Breast epithelium (tissue), 3 donors: Measurements from ENCODE around the gene KCNIP1.

ENCODE experiments used
- POLR2A ChIP-seq: fragments of 450-650 bp; IDR thresholded peaks from one replicate; pipeline ENCODE4 v1.6.1; 2016; ENCODE audit warnings: antibody characterized with exemption, mild to moderate bottlenecking, moderate library complexity
- TF ChIP-seq, protein P1 (sequence below), 3 donors: fragments of 450-650 bp; IDR thresholded peaks; one replicate each; pipeline ENCODE4 v1.5.1; 2016 to 2017; ENCODE audit warnings: antibody characterized with exemption in 3 of 3, mild to moderate bottlenecking in 3 of 3, moderate library complexity in 3 of 3

DNA sequence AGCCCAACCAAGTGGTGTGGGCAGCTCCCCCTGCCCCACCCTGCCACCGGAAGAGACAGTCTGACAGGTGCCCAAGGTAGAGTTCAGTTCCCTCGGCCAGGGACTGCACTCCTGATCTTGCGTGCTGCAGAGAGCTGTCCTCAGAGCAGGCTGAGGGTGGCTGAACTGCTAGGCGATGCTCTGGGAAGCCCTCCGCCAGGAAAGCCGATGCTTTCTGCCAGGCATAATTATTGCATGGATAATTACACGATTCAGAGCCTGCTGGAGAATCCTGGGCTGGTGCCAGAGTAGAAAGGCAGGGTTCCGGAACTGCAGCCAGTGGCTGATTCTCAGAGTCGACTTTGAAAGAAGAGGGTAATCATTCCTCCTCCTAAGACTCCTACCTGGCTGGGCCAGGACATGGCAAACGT is 19.3 kb downstream of the KCNIP1 start:
- TF ChIP-seq, protein P1, sequence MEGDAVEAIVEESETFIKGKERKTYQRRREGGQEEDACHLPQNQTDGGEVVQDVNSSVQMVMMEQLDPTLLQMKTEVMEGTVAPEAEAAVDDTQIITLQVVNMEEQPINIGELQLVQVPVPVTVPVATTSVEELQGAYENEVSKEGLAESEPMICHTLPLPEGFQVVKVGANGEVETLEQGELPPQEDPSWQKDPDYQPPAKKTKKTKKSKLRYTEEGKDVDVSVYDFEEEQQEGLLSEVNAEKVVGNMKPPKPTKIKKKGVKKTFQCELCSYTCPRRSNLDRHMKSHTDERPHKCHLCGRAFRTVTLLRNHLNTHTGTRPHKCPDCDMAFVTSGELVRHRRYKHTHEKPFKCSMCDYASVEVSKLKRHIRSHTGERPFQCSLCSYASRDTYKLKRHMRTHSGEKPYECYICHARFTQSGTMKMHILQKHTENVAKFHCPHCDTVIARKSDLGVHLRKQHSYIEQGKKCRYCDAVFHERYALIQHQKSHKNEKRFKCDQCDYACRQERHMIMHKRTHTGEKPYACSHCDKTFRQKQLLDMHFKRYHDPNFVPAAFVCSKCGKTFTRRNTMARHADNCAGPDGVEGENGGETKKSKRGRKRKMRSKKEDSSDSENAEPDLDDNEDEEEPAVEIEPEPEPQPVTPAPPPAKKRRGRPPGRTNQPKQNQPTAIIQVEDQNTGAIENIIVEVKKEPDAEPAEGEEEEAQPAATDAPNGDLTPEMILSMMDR (IDR thresholded peaks at IDR 0.05) = no peak
- TF ChIP-seq POLR2A = no peak
